NCI-H1694 treated with DMSO at 0.1 percent for 48 hours (cell line): ENCODE data around the gene MAST2.

Source experiments
- DNase-seq: peaks from one replicate; lab custom pipeline; 2025; lab: John Stamatoyannopoulos, UW

MAST2 gene

DNA sequence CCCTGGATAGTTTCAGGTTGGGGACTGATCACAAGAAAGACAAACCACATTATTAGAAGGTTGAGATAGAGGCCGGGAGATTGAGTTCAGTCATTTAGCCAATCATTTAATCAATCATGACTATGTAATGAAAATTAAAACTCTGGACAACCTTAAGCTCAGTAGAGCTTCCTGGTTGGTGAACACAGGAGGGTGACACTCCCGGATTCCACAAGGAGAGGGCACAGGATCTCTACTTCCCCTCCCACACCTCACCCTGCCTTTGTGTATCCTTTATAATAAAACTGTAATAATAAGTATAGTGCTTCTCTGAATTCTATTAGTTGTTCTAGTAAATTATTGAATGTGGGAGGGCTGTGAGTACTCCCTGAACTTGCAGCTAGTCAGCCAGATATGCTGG is 178.9 kb downstream of the MAST2 start:
- DNase-seq, result no peak

DNA sequence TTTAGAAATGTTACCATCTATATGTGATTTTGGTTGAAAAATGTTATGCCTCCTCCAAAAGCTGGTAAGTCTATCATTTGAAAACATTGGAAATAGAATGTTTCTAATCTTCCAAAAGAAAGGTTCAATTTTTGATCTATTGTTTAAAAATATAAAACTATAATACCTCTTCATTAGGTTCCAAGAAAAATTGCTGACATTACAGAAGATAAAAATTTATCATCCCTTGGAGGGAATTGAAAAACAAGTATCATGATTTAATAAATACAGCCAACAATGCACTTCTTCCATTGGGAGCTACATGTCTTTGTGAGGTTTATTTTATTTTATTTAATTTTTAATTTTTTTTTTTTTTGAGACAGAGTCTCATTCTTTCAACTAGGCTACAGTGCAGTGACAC is 180.6 kb downstream of the MAST2 start:
- DNase-seq, result no peak

DNA sequence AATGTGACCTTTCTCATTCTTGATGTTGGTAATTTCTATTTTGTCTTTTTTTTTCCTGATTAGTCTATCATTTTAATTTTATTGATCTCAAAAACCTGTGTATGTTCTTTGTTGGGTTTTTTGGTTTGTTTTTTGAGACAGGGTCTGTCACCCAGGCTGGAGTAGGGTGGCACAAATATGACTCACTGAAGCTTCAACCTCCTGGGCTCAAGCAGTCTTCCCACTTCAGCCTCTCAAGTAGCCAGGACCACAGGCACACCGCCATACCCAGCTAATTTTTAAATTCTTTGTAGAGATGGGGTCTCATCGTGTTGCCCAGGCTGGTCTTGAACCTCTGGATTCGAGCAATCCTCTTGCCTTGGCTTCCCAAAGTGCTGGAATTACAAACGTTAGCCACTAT is 183.8 kb downstream of the MAST2 start:
- no peak for DNase-seq

DNA sequence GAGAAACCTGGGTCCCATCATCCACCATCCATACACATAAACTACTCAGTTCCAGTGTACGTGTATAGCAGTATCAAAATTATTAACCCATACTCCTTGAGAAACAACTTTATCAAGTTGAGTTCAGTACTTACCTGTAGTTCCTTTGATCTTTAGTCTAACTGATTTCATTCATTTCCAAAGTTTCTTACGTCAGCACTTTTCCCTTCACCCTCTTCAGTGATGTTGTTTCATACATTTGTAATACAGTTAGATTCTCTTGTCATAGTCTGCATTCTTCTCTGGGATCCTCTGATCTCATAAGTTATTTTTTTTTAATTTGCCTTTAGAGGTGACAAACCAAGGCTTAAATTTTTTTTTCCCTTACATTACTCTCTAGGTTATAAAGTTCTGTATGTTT is 185.8 kb downstream of the MAST2 start:
- no peak for DNase-seq

DNA sequence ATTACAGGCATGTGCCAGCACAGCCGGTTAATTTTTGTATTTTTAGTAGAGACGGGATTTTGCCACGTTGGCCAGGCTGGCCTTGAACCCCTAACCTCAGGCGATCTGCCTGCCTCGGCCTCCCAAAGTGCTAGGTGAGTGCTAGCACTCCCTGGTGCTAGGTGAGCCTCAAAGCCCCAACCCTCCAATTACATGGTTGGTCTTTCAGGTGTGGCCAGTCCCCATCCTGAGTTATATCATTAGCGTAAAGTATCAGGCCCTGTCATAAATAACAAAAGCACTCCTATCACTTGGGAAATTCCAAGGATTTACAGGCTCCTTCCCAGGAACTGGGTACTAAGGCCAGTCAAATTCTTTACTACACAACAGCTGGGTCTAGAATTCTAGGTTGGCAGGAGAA is 191.0 kb downstream of the MAST2 start:
- no peak for DNase-seq

DNA sequence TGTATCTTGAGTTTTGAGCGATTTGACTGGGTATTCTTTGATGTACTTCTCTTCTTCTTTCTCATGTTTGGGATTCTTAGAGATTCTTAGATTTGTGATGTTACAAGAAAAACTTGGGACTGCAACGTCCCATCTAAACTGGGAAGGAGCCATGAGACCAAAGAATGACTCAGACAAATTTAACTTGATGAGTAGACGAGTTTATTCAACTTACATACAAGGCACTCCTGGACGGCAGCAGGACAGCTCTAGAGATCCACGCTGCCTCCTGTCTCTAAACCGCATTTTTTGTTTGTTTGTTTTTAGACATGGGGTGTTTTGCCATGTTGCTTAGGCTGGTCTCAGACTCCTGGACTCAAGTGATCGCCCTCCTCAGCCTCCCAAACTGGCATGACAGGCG is 191.9 kb downstream of the MAST2 start:
- DNase-seq, result no peak

DNA sequence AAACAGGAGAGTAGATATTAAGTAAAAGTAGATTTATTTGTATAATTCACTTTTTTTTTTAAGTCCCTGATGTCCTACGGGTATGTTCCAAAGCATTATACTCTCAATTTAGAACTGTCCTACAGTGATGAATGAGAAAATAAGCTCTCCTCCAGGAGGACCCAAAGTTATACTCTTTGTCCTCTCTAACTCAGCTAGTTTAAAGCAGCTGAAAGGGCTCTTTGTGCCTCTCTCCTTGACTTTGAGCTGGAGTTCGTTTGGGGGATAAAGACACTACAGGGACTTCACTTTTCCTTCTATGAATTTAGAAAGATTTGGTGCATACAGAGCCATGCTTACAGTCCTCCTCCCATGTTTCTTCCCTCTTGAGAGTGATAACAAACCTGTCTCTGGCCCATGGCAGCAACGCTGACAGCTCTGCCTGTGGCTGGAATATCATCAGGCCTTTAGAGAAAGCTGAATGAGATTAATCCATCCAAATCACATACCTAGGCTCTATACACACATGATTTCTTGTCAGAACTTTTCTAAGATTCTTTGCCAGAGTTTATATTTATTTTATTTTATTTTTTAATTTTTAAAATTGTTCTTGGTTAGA is 194.7 kb downstream of the MAST2 start:
- no peak for DNase-seq

DNA sequence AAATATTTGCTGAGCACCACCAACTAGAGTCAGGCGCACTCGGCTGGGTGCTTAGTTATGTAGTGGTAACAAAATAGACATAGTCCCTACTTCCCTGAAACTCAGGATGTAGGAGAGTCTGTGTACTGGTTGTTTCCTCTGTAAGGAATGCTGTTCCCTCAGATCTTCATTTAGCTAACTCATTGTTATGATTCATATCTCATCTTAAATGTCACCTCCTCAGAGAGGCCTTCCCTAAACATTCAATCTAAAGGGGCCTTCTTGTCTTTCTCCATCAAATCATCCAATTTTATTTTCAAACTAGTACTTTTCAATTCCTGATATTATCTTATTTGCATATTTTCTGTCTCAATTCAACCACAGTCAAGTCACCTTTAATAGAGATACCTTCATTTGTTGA is 196.1 kb downstream of the MAST2 start:
- no peak for DNase-seq

DNA sequence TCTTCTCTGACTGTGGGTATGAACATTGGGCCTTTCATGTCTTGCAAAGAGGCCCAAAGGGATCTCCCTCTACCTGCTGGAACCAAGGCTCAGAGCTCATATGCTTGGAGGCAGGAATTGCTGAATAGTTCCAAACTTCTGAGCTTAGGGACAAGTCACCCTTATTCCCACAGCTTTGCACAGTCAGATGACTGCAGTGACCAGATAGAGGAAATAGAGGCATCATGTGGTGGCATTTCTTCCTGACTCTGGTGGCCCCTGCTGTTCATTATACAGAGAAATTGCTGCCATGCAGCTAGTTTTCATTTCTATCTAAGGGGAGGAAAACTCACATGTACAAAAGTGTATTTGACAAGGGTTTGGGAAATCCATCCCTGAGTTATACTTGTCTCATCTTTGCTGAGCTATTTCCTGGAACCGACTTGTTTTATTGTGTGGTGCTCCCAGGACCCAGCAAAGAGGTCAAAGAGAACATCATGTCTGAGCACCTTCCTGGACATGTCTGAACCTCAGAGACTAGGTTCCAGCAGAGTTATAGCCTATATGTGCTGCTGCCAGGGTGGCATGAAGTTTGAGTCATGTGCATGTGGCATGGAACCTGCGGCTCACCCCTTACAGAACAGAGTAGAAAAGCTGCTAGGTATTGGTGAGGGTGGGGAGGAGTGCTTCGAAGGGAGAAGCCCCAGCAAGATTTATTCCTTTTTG is 197.8 kb downstream of the MAST2 start:
- no peak for DNase-seq

DNA sequence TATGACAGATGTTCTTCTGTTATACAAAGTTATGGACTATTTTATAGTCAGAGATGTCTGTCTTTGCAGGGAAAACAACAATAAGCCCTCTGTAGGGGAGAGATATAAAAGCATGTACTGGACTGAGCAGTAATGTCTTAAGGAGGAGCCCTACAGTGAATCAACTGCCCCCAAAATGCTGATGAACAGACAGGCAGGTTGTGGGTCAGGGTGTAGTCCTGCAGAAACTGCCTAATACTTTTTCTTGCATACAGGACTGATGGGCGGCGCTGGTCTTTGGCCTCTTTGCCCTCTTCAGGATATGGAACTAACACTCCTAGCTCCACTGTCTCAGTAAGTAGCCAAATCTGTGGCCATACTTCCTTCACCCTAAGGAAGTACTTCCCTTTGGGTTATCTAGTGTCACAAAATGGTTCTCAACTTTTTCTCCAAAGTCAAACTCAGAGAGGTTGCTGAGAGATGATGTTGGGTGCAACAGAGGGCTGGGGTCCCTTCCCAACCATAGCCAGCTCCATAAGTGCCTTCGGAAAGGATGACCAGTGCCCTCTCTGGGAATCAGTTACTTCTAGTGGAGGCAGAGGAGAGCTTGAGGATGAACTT is 199.2 kb downstream of the MAST2 start:
- DNase-seq, result no peak

DNA sequence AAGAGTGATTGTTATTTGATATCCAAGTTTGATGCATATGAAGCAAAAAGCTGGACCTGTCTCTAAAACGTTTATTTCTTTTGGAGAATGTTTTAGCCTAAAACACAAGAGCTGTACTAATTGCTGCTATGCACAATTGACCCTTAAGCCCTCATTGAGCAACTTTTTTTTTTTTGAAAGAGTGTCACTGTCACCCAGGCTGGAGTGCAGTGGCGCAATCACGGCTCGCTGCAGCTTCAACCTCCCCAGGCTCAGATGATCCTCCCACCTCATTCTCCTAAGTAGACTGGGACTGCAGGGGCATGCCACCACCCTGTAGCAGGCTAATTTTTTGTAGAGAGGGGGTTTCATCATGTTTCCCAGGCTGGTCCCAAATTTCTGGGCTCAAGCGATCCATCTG is 199.9 kb downstream of the MAST2 start:
- DNase-seq, result no peak

DNA sequence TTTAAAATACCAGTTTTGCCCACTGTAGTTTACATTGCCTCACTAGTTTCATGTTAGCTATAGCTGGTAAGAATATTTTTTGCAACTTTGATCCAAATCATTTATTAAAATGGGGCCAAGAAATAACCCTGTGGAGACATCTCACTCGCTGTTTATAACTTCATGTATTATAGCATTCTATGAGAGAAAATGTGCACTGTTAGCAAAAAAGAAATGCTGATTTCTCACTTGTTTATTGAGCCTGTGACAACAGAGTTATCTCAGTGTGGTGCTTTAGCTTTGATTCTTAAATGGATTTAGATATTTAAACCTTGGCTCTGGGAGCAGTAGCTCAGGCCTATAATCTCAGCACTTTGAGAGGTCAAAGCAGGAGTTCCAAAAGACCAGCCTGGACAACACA is 201.1 kb downstream of the MAST2 start:
- no peak for DNase-seq

DNA sequence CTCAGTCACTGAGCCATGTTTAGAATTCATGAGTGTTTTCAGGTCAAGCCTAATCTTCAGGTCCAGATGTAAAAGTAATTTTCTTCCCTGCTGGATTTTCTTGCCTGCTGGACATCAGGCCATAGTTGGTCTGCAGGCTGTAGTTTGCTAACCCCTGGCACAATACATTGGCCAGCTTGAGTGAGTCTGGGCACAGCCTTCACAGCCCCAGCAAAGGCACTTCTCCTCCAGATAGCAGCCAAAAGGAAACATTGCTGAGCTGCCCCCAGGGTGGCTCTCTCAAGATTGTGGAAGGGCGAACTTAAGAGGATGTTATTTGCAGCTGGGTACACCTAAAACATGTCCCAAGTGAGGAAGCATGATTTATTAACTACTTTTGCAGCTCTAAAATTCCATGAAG is 202.2 kb downstream of the MAST2 start:
- no peak for DNase-seq

DNA sequence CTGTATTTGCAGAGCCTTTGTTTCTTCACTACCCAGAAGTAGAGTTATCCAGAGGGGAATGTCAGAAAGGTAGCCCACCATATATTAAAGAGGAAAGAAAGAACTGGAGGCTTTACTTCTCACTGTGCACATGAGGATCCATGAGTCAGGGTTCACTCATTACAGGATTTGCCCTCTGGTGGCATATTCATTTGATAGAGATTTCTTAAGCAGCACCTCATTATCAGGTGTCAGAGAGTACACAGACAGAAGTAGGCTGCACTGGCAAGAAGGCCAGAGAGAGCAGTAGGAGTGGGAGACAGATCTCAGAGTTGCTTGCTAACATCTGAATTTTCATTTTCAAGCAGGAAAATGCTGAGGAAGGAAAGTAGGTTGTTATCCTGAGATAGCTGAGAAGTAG is 205.2 kb downstream of the MAST2 start:
- no peak for DNase-seq

DNA sequence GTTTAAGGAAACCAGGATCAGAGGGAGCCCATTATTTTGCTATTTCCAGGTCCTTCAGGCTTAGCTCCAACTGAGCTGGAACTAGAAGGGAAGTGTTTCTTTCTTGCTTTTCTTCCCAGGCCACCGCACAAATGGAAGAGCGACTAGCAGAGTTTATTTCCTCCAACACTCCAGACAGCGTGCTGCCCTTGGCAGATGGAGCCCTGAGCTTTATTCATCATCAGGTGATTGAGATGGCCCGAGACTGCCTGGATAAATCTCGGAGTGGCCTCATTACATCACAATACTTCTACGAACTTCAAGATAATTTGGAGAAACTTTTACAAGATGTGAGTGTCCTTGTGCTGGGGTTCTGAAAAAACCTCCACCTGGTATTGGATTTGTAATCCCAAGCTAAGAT is 207.2 kb downstream of the MAST2 start:
- no peak for DNase-seq

DNA sequence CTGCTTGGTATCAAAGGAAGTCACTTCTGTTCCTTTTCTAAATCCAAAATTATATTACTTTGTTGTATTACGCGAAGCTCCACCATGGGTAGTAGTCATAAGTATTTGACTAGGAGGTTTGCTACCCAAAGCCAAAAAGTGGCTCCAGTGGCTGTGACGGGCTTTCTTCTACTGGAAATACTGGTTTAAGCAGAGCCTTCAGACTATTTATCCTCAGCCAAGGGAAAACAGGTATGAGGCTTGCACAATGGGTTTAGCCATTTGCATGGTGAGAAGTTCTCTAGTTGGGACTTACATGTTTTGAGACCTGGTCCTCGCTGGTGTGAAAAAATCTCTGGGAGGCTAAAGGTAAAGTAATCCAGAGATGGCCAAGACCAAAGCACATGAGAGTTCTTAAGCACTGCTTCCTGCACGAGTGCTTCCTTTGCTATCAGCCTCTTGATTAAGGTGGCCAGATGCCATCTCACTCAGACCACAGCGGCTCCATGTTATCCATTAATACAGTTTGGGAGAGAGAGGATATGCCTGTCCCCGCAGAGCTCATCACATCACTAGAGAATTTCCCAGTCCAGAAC is 207.8 kb downstream of the MAST2 start:
- DNase-seq, result no peak

DNA sequence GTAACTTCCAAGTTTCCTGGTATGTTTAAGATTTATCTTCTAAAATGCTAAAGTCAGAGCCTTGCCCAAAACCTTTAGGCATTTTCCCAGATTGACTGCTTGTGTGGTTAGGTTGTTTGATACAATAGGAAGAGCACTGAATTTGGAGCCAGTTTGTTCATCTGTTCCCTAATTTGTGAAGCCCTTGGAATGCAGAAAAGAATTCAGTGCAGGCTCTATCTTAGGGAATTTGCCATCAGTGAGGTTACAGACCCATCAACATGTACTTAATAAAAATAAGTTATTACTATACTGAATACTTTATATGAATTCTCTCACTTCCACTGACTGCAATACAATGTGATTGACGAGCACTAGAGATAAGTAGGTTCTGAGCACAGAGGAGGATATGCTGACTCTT is 208.8 kb downstream of the MAST2 start:
- DNase-seq, result no peak

DNA sequence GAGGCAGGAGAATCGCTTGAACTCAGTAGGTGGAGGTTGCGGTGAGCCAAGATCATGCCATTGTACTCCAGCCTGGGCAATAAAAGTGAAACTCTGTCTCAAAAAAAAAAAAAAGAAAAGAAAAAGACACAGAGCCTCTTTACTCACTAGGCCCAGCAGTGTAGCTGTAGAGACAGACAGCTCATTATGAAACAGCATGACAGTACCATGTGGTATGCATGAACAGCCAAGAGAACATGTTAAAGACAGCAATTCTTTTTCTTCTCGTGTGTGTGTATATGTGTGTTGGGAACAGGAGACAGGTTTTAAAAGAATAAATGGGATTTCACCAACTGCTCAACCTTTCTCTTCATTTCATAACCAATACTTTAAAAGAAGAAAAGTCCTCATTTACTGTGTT is 210.2 kb downstream of the MAST2 start:
- no peak for DNase-seq

DNA sequence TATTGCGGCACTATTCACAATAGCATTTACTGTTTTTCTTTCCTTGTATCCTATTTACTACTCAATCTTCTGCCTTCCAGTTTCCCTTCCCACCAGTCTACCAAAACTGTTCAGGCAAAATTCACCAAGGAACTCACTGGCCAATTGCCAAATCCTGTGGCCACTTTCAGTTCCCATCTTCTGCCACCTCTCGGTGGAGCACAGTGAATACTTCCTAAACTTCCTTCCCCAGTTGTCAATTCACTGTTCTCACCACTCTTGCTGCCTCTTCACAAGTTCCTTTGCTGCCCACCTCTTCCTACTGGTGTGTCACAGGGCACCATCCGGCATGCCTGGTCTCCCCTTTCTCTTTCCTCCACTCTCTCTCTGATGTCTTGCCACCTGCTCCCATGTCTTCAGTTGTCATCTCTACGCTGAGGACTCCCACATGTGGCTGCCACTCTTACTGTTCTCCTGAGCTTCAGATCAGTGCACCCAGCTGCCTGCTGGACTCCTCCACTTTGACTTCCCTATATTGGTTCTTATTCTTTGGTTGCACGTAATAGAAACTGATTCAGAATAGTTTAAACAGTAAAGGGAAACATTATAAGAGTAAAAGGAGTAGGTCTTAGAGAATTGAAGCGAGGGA is 214.6 kb downstream of the MAST2 start:
- no peak for DNase-seq

DNA sequence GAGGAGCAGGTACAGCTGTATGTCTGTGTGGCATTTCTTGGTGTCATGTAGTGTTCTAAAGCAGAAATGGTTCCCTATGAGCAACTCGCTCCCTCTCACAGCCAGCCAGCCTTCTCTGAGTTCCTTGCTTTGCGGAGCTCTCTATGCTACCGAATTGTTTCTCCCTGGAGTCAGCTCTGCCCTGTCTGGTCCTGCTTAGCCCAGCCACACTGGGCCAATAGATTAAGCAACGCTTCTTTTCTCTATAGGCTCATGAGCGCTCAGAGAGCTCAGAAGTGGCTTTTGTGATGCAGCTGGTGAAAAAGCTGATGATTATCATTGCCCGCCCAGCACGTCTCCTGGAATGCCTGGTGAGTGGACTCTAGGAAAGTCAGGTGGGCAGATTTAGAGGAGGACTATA is 215.9 kb downstream of the MAST2 start:
- DNase-seq, result no peak

DNA sequence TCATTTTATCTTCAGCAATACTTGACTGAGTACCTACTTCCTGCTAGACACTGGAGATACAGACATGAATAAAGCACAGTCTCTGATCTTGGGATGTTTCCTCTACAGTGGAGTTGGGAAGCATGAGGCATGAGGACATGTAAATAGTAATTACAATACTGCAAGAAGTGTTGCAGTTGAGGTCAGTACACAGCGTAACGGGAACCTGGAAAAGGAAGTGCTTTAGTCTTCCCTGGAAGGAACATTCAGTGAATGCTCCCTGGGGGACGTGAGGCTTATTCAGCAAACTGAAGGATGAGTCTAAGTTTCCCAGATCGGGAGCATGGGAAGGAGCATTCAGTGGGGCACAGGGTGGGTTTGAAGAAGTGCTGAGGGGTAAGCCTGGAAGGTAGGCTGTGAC is 216.6 kb downstream of the MAST2 start:
- DNase-seq, result no peak

DNA sequence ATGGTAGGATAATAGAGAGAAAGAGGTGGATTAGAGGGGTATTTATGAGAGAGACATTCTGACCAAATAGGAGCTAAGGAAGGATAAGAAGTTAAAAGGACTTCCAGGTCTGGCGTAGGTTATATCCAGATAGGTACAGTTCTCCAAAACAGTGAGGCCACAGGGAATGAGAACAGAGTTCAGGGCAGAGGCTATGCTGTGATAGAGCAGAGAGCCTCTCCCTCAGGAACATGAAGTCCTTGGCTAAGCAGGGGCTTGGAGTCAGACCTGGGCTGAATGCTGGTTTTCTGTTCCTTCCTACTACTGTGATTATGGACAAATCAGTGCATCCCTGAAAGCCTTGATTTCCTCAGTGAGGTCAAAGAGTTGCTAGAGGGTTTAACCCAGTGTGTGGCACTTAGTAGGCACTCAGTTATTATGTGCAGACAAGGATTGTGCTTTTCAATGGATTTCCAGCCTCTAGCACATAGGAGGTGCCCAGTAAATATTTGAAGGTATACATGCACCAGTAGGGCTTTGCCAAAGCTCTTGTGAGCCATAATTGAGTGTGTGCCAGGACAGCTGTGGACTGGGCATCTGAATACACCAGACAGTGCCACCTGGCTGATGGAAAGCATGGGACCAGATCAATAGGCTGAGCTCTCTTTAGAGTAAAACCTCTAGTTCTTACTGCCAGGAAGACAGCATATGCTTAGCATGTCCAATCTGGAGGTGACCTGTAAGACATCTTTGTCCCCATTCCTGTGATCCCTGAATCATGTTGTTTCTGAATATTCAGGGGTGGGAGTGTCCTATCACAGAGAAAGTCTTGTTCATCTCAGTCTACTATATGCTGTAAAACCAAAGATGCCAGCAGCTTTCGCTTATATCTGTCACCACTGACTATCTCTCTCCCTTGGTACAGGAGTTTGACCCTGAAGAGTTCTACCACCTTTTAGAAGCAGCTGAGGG is 217.9 kb downstream of the MAST2 start:
- no peak for DNase-seq
